NCI-H510A treated with DMSO at 0.1 percent for 48 hours (cell line): Measurements from ENCODE around the gene DCAF8L1.
"Not testable (repeated sequence)": the region's sequence is repeated elsewhere in the genome, so short reads cannot be mapped to it uniquely, and the experiment has no call there.

ENCODE experiments used
- DNase-seq: peaks from one replicate; lab custom pipeline; 2025; lab: John Stamatoyannopoulos, UW

Gene DCAF8L1

GRCh38 chrX:27981349-27981748, at the start of gene DCAF8L1:
Gene DCAF8L1, minus strand, starts transcription at chrX:27981449. Its CDS starts 115 bp downstream, at chrX:27981334.
- DNase-seq: no peak

- no peak for DNase-seq
These were observed 41.1 kb upstream of the DCAF8L1 start for GRCh38 chrX:28022371-28022770.

- DNase-seq: no peak
These were observed 35.6 kb upstream of the DCAF8L1 start for GRCh38 chrX:28016823-28017222.

- DNase-seq: no peak
These were observed 34.7 kb upstream of the DCAF8L1 start for GRCh38 chrX:28015993-28016392.

- DNase-seq: no peak
These were observed 29.6 kb upstream of the DCAF8L1 start for GRCh38 chrX:28010875-28011274.

GRCh38 chrX:27998666-27999065, 17.4 kb upstream of the DCAF8L1 start:
- no peak for DNase-seq

GRCh38 chrX:27997622-27998021, 16.4 kb upstream of the DCAF8L1 start:
- no peak for DNase-seq

- no peak for DNase-seq
These were observed 14.9 kb upstream of the DCAF8L1 start for GRCh38 chrX:27996132-27996531.

- DNase-seq: no peak
These were observed 14.4 kb upstream of the DCAF8L1 start for GRCh38 chrX:27995611-27996010.

- DNase-seq: no peak
These were observed 6.8 kb upstream of the DCAF8L1 start for GRCh38 chrX:27987862-27988646.

- not testable (repeated sequence) for DNase-seq
These were observed 4.3 kb downstream of the DCAF8L1 start for GRCh38 chrX:27976934-27977333.

- DNase-seq: no peak
These were observed 5.0 kb downstream of the DCAF8L1 start for GRCh38 chrX:27976284-27976683.

GRCh38 chrX:27968878-27969277, 12.4 kb downstream of the DCAF8L1 start:
- no peak for DNase-seq

- no peak for DNase-seq
These were observed 12.9 kb downstream of the DCAF8L1 start for GRCh38 chrX:27968352-27968751.

GRCh38 chrX:27966955-27967354, 14.3 kb downstream of the DCAF8L1 start:
- no peak for DNase-seq

GRCh38 chrX:27966492-27966891, 14.8 kb downstream of the DCAF8L1 start:
- no peak for DNase-seq

GRCh38 chrX:27965348-27965747, 15.9 kb downstream of the DCAF8L1 start:
- DNase-seq: not testable (repeated sequence)

- DNase-seq: no peak
These were observed 16.8 kb downstream of the DCAF8L1 start for GRCh38 chrX:27964432-27964831.

GRCh38 chrX:27960410-27960809, 20.8 kb downstream of the DCAF8L1 start:
- not testable (repeated sequence) for DNase-seq

- no peak for DNase-seq
These were observed 28.1 kb downstream of the DCAF8L1 start for GRCh38 chrX:27953171-27953570.

GRCh38 chrX:27933361-27933760, 47.9 kb downstream of the DCAF8L1 start:
- DNase-seq: no peak
